HepG2 (cell line): ENCODE data around the gene IQGAP2. TPM values are rescaled to one million over a fixed set of nuclear protein-coding genes. Genes with fewer than 3 reads are reported as not detected.

ENCODE experiments used
- ATAC-seq: fragments of 200-7000 bp; cut with Tn5 transposase; 3 replicates; pipeline ENCODE4 v1.9.1; 2020; ENCODE audit warnings: mild to moderate bottlenecking, moderate library complexity
- BruUV-seq: library from RNA; stranded (reverse); fragments of 400-500 nt; replicated peaks from 2 replicates; lab custom pipeline; 2021; lab: Mats Ljungman, UMichigan
- CTCF ChIA-PET: fragments of 300-600 bp; formaldehyde crosslinking; extraction: SDS; loops from one replicate; lab custom pipeline; 2021; ENCODE audit warnings: low total read pairs, inconsistent platforms, low intra/inter-chr PET ratio; lab: Yijun Ruan, JAX
- POLR2A ChIA-PET: fragments of 350-600 bp; sonication (Branson Sonifier 250); formaldehyde crosslinking; loops from one replicate; lab custom pipeline; 2020; ENCODE audit warnings: antibody characterized with exemption, inconsistent platforms; lab: Yijun Ruan, JAX
- DNase-seq: peaks from one replicate; pipeline ENCODE4 v3.0.0-alpha.2; 2015; ENCODE audit warnings: low spot score
- FAIRE-seq: peaks from 3 replicates; lab custom pipeline; 2011; peaks lifted over from hg19 to GRCh38; lab: Jason Lieb, UNC
- H2AFZ ChIP-seq: one replicate; pipeline ENCODE4 v1.6.1; 2011; ENCODE audit warnings: low read length, inconsistent platforms
- H3K27ac ChIP-seq: fragments of 300-600 bp; 3 replicates; pipeline ENCODE4 v1.8.0; 2011; ENCODE audit warnings: mixed run types, mild to moderate bottlenecking, mixed read lengths, low read length, inconsistent platforms; ENCODE audit not compliant: insufficient read depth; ENCODE audit errors: extremely low read length
- H3K27me3 ChIP-seq, 2 experiments: fragments of 200-600 bp in 1 of 2; 2 replicates in 1 of 2; 3 replicates in 1 of 2; pipeline versions ENCODE4 v1.6.0 to v1.8.0; 2011; ENCODE audit warnings: low read length in 2 of 2, mild to moderate bottlenecking in 2 of 2, moderate library complexity in 2 of 2, inconsistent platforms in 1 of 2; ENCODE audit not compliant: insufficient read depth in 2 of 2, control insufficient read depth in 1 of 2
- H3K36me3 ChIP-seq, 2 experiments: fragments of 200-600 bp in 1 of 2; replicated peaks in 1 of 2; 2 replicates in 1 of 2; 3 replicates in 1 of 2; pipeline versions ENCODE4 v1.5.1 to v1.8.0; 2011; ENCODE audit warnings: low read length in 2 of 2, inconsistent platforms in 1 of 2; ENCODE audit not compliant: insufficient read depth in 2 of 2, control insufficient read depth in 1 of 2
- H3K4me1 ChIP-seq: 2 replicates; pipeline ENCODE4 v1.5.1; 2012; ENCODE audit warnings: low read length, inconsistent platforms; ENCODE audit not compliant: insufficient read depth
- H3K4me2 ChIP-seq: 2 replicates; pipeline ENCODE4 v1.6.0; 2011; ENCODE audit warnings: low read depth, low read length, inconsistent platforms
- H3K4me3 ChIP-seq, 3 experiments: fragments of 200-600 bp in 1 of 3; sonication (generic), shearing (Covaris generic) in 1 of 3; replicated peaks in 1 of 3; 2 replicates each; pipeline ENCODE4 v1.5.1; 2011 to 2016; ENCODE audit warnings: low read length in 3 of 3, inconsistent platforms in 2 of 3, low read depth in 2 of 3, mild to moderate bottlenecking in 2 of 3, control low read depth in 1 of 3, mixed read lengths in 1 of 3; ENCODE audit not compliant: insufficient read depth in 1 of 3
- H3K79me2 ChIP-seq: one replicate; pipeline ENCODE4 v1.6.1; 2011; ENCODE audit warnings: low read length, inconsistent platforms; ENCODE audit not compliant: insufficient read depth
- H3K9ac ChIP-seq: 2 replicates; pipeline ENCODE4 v1.6.0; 2011; ENCODE audit warnings: mild to moderate bottlenecking, low read depth, low read length, inconsistent platforms; ENCODE audit not compliant: insufficient read depth
- H3K9me3 ChIP-seq: 2 replicates; pipeline ENCODE4 v1.5.1; 2012; ENCODE audit warnings: mild to moderate bottlenecking, low read length
- H4K20me1 ChIP-seq: 2 replicates; pipeline ENCODE4 v1.6.0; 2011; ENCODE audit warnings: inconsistent platforms, mild to moderate bottlenecking, low read length, moderate library complexity; ENCODE audit not compliant: insufficient read depth
- BORCS8-MEF2B ChIP-seq: sonication (generic); formaldehyde crosslinking; IDR thresholded peaks from 2 replicates; pipeline ENCODE4 v1.8.0; 2022; ENCODE audit warnings: mild to moderate bottlenecking, missing genetic modification reagents
- ELF4 ChIP-seq: sonication (generic); formaldehyde crosslinking; IDR thresholded peaks from 2 replicates; pipeline ENCODE4 v1.5.0; 2020; ENCODE audit warnings: missing genetic modification reagents, mild to moderate bottlenecking, moderate library complexity, borderline replicate concordance
- HOMEZ ChIP-seq: IDR thresholded peaks from 2 replicates; pipeline ENCODE4 v1.6.1; 2016; ENCODE audit warnings: low read depth
- JARID2 ChIP-seq: sonication (generic); formaldehyde crosslinking; IDR thresholded peaks from 2 replicates; pipeline ENCODE4 v1.8.1; 2023; ENCODE audit warnings: missing genetic modification reagents, inconsistent platforms; ENCODE audit not compliant: insufficient replicate concordance
- LRRFIP1 ChIP-seq: sonication (generic); formaldehyde crosslinking; conservative IDR thresholded peaks from 2 replicates; pipeline ENCODE4 v1.4.0; 2020; ENCODE audit warnings: missing genetic modification reagents
- SIN3A ChIP-seq: IDR thresholded peaks from 2 replicates; pipeline ENCODE4 v1.6.1; 2011; ENCODE audit warnings: low read depth, mild to moderate bottlenecking, control low read depth, low read length, borderline replicate concordance
- SP140L ChIP-seq: sonication (generic); formaldehyde crosslinking; IDR thresholded peaks from 2 replicates; pipeline ENCODE4 v1.4.0; 2020; ENCODE audit warnings: missing genetic modification reagents, borderline replicate concordance
- SRSF4 ChIP-seq: fragments of 200-400 bp; formaldehyde crosslinking; IDR thresholded peaks from one replicate; pipeline ENCODE4 v1.6.1; 2018; ENCODE audit warnings: mild to moderate bottlenecking, low read depth, low read length, moderate library complexity; ENCODE audit not compliant: poor library complexity, severe bottlenecking
- TGIF2 ChIP-seq: IDR thresholded peaks from 2 replicates; pipeline ENCODE4 v1.6.1; 2016; ENCODE audit warnings: control low read depth, missing compliant biosample characterization
- ZNF331 ChIP-seq: sonication (generic); formaldehyde crosslinking; IDR thresholded peaks from 2 replicates; pipeline ENCODE4 v1.4.0; 2020; ENCODE audit warnings: missing genetic modification reagents
- ZNF367 ChIP-seq: sonication (generic); formaldehyde crosslinking; IDR thresholded peaks from 2 replicates; pipeline ENCODE4 v1.4.0; 2020; ENCODE audit warnings: missing genetic modification reagents, borderline replicate concordance
- ZNF543 ChIP-seq: sonication (generic); formaldehyde crosslinking; IDR thresholded peaks from 2 replicates; pipeline ENCODE4 v1.4.0; 2020; ENCODE audit warnings: mild to moderate bottlenecking, missing genetic modification reagents
- ZNF703 ChIP-seq: sonication (generic); formaldehyde crosslinking; IDR thresholded peaks from 2 replicates; pipeline ENCODE4 v1.5.1; 2020; ENCODE audit warnings: missing genetic modification reagents, mild to moderate bottlenecking, moderate library complexity, borderline replicate concordance
- ZNF710 ChIP-seq: sonication (generic); formaldehyde crosslinking; IDR thresholded peaks from 2 replicates; pipeline ENCODE4 v1.5.0; 2020; ENCODE audit warnings: mild to moderate bottlenecking, missing genetic modification reagents, borderline replicate concordance
- ZNF768 ChIP-seq: sonication (generic); formaldehyde crosslinking; IDR thresholded peaks from 2 replicates; pipeline ENCODE4 v1.4.0; 2020; ENCODE audit warnings: missing genetic modification reagents
- ZNF83 ChIP-seq: sonication (generic); formaldehyde crosslinking; IDR thresholded peaks from 2 replicates; pipeline ENCODE4 v1.4.0; 2020; ENCODE audit warnings: missing genetic modification reagents, mild to moderate bottlenecking, borderline replicate concordance
- WGBS: methylation state at CpG from one replicate; pipeline ENCODE4 v1.1.6; 2017; ENCODE audit warnings: low lambda C conversion rate; 5-methylcytosine and 5-hydroxymethylcytosine counted together
- in situ Hi-C: cut with HindIII; loops from 2 replicates; pipeline ENCODE4 v1.10.0; 2017; ENCODE audit warnings: low pct_unique_long_range_greater_than_20kb; ENCODE audit not compliant: extremely low pct_ligation_motif_present
- intact Hi-C: fragments of 100-400 bp; cut with micrococcal nuclease; formaldehyde crosslinking; loops from one replicate; pipeline ENCODE4 v1.10.0; 2022; ENCODE audit not compliant: unreplicated experiment
- polyA plus RNA-seq, 8 experiments: library from polyadenylated mRNA; depleted of rRNA in 3 of 8; stranded (reverse) in 7 of 8; unstranded in 1 of 8; fragments of >200 nt; fragmentation: Illumina TruSeq in 4 of 8; extraction: Trizol in 4 of 8; gene quantifications; 2 replicates each; pipeline versions ENCODE4 v1.2.1 to v1.2.3, GENCODE V29; 2011 to 2016; ENCODE audit warnings: low read depth in 4 of 8, missing spikeins in 1 of 8, mixed read lengths in 1 of 8; ENCODE audit not compliant: insufficient read depth in 1 of 8
- total RNA-seq, 5 experiments: library from RNA; depleted of rRNA; stranded (reverse); fragments of >200 nt; fragmentation: Illumina TruSeq; extraction: Trizol; gene quantifications; 2 replicates each; pipeline ENCODE4 v1.2.3, GENCODE V29; 2016; ENCODE audit warnings: low read depth in 1 of 5

Gene IQGAP2
- total and polyA plus RNA-seq, 2 of the 13 experiments (the other 11 are each of a cell fraction or from before 2014, with no cell fraction given), result 35.2 to 83.3 TPM

GRCh38 chr5:76474377-76474776 lies 71.3 kb downstream of the IQGAP2 start (continued):
- TF ChIP-seq HOMEZ (CRISPR knock-in tag) (no peak), ZNF768 (CRISPR knock-in tag) (no peak), ZNF331 (CRISPR knock-in tag) (no peak), ZNF543 (CRISPR knock-in tag) (no peak), TGIF2 (no peak), JARID2 (CRISPR knock-in tag) (no peak), SIN3A (no peak)

- TF ChIP-seq BORCS8-MEF2B (no peak), SP140L (CRISPR knock-in tag) (no peak), SRSF4 (no peak), ZNF710 (CRISPR knock-in tag) (no peak), ZNF83 (no peak), ZNF703 (CRISPR knock-in tag) (no peak), ELF4 (CRISPR knock-in tag) (no peak), LRRFIP1 (CRISPR knock-in tag) (no peak), ZNF367 (CRISPR knock-in tag) (no peak)
- Histone ChIP-seq H3K4me3 (no peak overlapping the region), H2AFZ (no peak overlapping the region), H3K9me3 (no peaks in the 10 kb centered on the region), H3K79me2 (peaks cover 55% of the 10 kb centered on the region), H3K9ac (no peak overlapping the region), H3K36me3 (no peaks in the 10 kb centered on the region; a peak in 1 of 5 replicates), H3K4me1 (peaks cover 93% of the 10 kb centered on the region), H3K4me2 (no peak overlapping the region), H3K27me3 (no peaks in the 10 kb centered on the region), H3K27ac (no peak overlapping the region), H4K20me1 (no peaks in the 10 kb centered on the region)
- POLR2A ChIA-PET, result no interaction called here
- WGBS, result 92% methylated on average over 3 of the region's 3 CpGs
- intact Hi-C loops (no loop called here), in situ Hi-C loops (no loop called here)
- FAIRE-seq, result no peak
- BruUV-seq, result no TSS peak
- DNase-seq, result no peak
- CTCF ChIA-PET, result no interaction called here
- ATAC-seq, result no peak
These were observed 72.3 kb downstream of the IQGAP2 start for GRCh38 chr5:76475385-76475784.
